Uterus (tissue), 2 donors: ENCODE measurements around the gene POLR3H.

Experiments
- CTCF ChIP-seq, 4 experiments: fragments of 200-600 bp in 2 of 4; fragments of 450-650 bp in 2 of 4; sonication (generic) in 2 of 4; IDR thresholded peaks; one replicate each; pipeline ENCODE4 v1.5.1; 2016 to 2019; ENCODE audit warnings: antibody characterized with exemption in 4 of 4, mild to moderate bottlenecking in 2 of 4, moderate library complexity in 1 of 4
- POLR2A ChIP-seq, 2 donors: fragments of 450-650 bp; IDR thresholded peaks; one replicate each; pipeline ENCODE4 v1.6.1; 2016; ENCODE audit warnings: antibody characterized with exemption in 2 of 2, mild to moderate bottlenecking in 1 of 2, moderate library complexity in 1 of 2

DNA sequence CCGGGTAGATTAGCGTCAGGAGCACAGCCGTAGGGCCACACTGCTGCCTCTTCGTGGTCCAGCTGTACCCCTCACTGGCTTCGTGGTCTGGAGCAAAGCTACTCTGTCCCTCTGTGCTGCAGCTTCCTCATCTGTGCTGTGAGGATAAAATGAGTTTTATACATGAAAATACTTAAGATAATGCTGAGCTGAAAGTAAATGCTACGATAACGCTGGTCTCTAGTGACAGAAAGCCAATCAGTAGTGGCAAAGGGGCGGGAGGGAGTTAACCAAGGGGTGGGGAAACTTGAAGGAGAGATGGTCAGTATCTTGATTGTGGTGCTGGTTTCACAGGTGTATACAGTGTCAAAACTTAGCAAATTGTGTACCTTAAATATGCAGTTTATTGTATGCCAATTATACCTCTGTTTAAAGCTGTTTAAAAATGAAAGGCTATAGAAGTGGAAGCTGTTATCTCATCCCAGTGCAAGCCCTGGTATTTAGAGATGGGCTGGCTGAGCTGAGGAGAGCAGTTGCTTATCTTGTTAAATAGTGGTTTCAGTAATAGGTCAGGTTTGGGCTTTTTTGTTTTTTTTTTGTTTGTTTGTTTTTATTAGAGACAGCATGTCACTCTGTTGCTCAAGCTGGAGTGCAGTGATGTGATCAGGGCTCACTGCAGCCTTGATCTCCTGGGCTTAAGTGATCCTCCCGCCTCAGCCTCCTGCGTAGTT lies 38.6 kb downstream of the POLR3H start:
- TF ChIP-seq CTCF (IDR thresholded peaks at IDR 0.05) (no peak), POLR2A (IDR thresholded peaks at IDR 0.05) (no peak)
